PC-3 (cell line): ENCODE data around the gene ARHGAP31. TPM values are rescaled to one million over a fixed set of nuclear protein-coding genes. Genes with fewer than 3 reads are reported as not detected.
A peak's percentile ranks its signal among the peaks of the same experiment; 100 is the strongest.

Experiments used
- ATAC-seq: fragments of 200-7000 bp; cut with Tn5 transposase; 2 replicates; pipeline ENCODE4 v1.9.1; 2020; ENCODE audit warnings: mild to moderate bottlenecking, moderate library complexity
- Bru-seq: library from RNA; stranded (reverse); fragments of 400-500 nt; gene quantifications from one replicate; lab custom pipeline; 2021; lab: Mats Ljungman, UMichigan
- BruChase-seq, 2 experiments: library from RNA; stranded (reverse); fragments of 400-500 nt; gene quantifications; one replicate each; lab custom pipeline; 2021; lab: Mats Ljungman, UMichigan
- BruUV-seq: library from RNA; stranded (reverse); fragments of 400-500 nt; replicated peaks from 2 replicates; lab custom pipeline; 2021; lab: Mats Ljungman, UMichigan
- CTCF ChIA-PET: fragments of 300-600 bp; sonication (Branson Sonifier 250); formaldehyde crosslinking; loops from one replicate; lab custom pipeline; 2022; ENCODE audit warnings: antibody characterized with exemption; lab: Charles Lee
- POLR2A ChIA-PET: fragments of 300-600 bp; sonication (Branson Sonifier 250); formaldehyde crosslinking; loops from one replicate; lab custom pipeline; 2022; ENCODE audit warnings: antibody characterized with exemption; ENCODE audit not compliant: unreplicated experiment; lab: Charles Lee
- DNase-seq: peaks from one replicate; pipeline ENCODE4 v3.0.0-alpha.2; 2015
- H2AFZ ChIP-seq: fragments of 300-600 bp; sonication (generic); 2 replicates; pipeline ENCODE4 v1.6.0; 2016; ENCODE audit warnings: antibody characterized with exemption, low read length
- H3F3A ChIP-seq: fragments of 300-600 bp; sonication (generic); one replicate; pipeline ENCODE4 v1.6.0; 2017; ENCODE audit warnings: antibody characterized with exemption, low read length, control low read depth, mild to moderate bottlenecking; ENCODE audit not compliant: unreplicated experiment
- H3K27ac ChIP-seq: fragments of 300-600 bp; sonication (generic); 2 replicates; pipeline ENCODE4 v1.5.1; 2016; ENCODE audit warnings: mild to moderate bottlenecking, low read length
- H3K27me3 ChIP-seq: fragments of 300-600 bp; sonication (generic); 2 replicates; pipeline ENCODE4 v1.6.1; 2016; ENCODE audit warnings: low read length, mixed read lengths
- H3K36me3 ChIP-seq: fragments of 300-600 bp; sonication (generic); 2 replicates; pipeline ENCODE4 v1.6.1; 2016; ENCODE audit warnings: low read depth, mixed run types, low read length, mixed read lengths
- H3K4me1 ChIP-seq: fragments of 300-600 bp; sonication (generic); 2 replicates; pipeline ENCODE4 v1.5.1; 2016; ENCODE audit warnings: low read length; ENCODE audit not compliant: insufficient read depth
- H3K4me2 ChIP-seq: fragments of 300-600 bp; sonication (generic); 2 replicates; pipeline ENCODE4 v1.6.0; 2016; ENCODE audit warnings: low read length
- H3K4me3 ChIP-seq: fragments of 300-600 bp; sonication (generic); 2 replicates; pipeline ENCODE4 v1.5.1; 2016; ENCODE audit warnings: mild to moderate bottlenecking, low read length, mixed read lengths
- H3K79me2 ChIP-seq: fragments of 300-600 bp; sonication (generic); 2 replicates; pipeline ENCODE4 v1.6.1; 2017; ENCODE audit warnings: low read length, mixed read lengths
- H3K9ac ChIP-seq: fragments of 300-600 bp; sonication (generic); 2 replicates; pipeline ENCODE4 v1.6.0; 2016; ENCODE audit warnings: mild to moderate bottlenecking, low read length
- H3K9me2 ChIP-seq: fragments of 300-600 bp; sonication (generic); replicated peaks from 2 replicates; pipeline ENCODE4 v1.6.1; 2016; ENCODE audit warnings: mixed run types, low read length, mixed read lengths
- H3K9me3 ChIP-seq: fragments of 300-600 bp; sonication (generic); 2 replicates; pipeline ENCODE4 v1.6.1; 2016; ENCODE audit warnings: low read length, mixed read lengths
- H4K20me1 ChIP-seq: fragments of 300-600 bp; sonication (generic); 2 replicates; pipeline ENCODE4 v1.6.1; 2016; ENCODE audit warnings: low read length, mixed read lengths
- EZH2 ChIP-seq: fragments of 300-600 bp; sonication (generic); IDR thresholded peaks from one replicate; pipeline ENCODE4 v1.6.1; 2017; ENCODE audit warnings: antibody characterized with exemption, mild to moderate bottlenecking, low read length; ENCODE audit not compliant: unreplicated experiment
- EZH2phosphoT487 ChIP-seq: fragments of 300-600 bp; sonication (generic); IDR thresholded peaks from 2 replicates; pipeline ENCODE4 v1.6.1; 2018; ENCODE audit warnings: mild to moderate bottlenecking, antibody characterized with exemption, low read length, borderline replicate concordance
- intact Hi-C: fragments of 100-400 bp; cut with micrococcal nuclease; formaldehyde crosslinking; loops from 2 replicates; pipeline ENCODE4 v1.9.0; 2023
- long read RNA-seq: library from polyadenylated mRNA; unstranded; transcript quantifications from one replicate; pipeline ENCODE4 v2.0.0, GENCODE V29; 2021; ENCODE audit not compliant: unreplicated experiment
- total RNA-seq: library from RNA; depleted of rRNA; stranded (reverse); fragments of >200 nt; gene quantifications from 2 replicates; pipeline ENCODE4 v1.2.3, GENCODE V29; 2014; rRNA removed
- TF ChIP-seq, protein P1 (sequence below): fragments of 300-600 bp; sonication (generic); conservative IDR thresholded peaks from 2 replicates; pipeline ENCODE4 v1.5.1; 2017; ENCODE audit warnings: antibody characterized with exemption, low read depth, mild to moderate bottlenecking, low read length

The ARHGAP31 gene, protein sequence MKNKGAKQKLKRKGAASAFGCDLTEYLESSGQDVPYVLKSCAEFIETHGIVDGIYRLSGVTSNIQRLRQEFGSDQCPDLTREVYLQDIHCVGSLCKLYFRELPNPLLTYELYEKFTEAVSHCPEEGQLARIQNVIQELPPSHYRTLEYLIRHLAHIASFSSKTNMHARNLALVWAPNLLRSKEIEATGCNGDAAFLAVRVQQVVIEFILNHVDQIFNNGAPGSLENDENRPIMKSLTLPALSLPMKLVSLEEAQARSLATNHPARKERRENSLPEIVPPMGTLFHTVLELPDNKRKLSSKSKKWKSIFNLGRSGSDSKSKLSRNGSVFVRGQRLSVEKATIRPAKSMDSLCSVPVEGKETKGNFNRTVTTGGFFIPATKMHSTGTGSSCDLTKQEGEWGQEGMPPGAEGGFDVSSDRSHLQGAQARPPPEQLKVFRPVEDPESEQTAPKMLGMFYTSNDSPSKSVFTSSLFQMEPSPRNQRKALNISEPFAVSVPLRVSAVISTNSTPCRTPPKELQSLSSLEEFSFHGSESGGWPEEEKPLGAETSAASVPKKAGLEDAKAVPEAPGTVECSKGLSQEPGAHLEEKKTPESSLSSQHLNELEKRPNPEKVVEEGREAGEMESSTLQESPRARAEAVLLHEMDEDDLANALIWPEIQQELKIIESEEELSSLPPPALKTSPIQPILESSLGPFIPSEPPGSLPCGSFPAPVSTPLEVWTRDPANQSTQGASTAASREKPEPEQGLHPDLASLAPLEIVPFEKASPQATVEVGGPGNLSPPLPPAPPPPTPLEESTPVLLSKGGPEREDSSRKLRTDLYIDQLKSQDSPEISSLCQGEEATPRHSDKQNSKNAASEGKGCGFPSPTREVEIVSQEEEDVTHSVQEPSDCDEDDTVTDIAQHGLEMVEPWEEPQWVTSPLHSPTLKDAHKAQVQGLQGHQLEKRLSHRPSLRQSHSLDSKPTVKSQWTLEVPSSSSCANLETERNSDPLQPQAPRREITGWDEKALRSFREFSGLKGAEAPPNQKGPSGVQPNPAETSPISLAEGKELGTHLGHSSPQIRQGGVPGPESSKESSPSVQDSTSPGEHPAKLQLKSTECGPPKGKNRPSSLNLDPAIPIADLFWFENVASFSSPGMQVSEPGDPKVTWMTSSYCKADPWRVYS (N-terminal part only)
- total RNA-seq (7.5 and 7.8 TPM in 2 replicates), Bru-seq, nascent RNA (percentile 62 among the genes with signal in this experiment), BruChase-seq, experiment 1, labeled RNA remaining after a 6-hour chase (percentile 63 among the genes with signal in this experiment), BruChase-seq, experiment 2, labeled RNA remaining after a 2-hour chase (percentile 59 among the genes with signal in this experiment)
- long read RNA-seq, full-length matches to known transcripts: 2 of 16 reads
- long read RNA-seq, partial matches to known transcripts: 10 of 16 reads
- long read RNA-seq, other reads (novel, unspliced or antisense): 4 of 16 reads

DNA sequence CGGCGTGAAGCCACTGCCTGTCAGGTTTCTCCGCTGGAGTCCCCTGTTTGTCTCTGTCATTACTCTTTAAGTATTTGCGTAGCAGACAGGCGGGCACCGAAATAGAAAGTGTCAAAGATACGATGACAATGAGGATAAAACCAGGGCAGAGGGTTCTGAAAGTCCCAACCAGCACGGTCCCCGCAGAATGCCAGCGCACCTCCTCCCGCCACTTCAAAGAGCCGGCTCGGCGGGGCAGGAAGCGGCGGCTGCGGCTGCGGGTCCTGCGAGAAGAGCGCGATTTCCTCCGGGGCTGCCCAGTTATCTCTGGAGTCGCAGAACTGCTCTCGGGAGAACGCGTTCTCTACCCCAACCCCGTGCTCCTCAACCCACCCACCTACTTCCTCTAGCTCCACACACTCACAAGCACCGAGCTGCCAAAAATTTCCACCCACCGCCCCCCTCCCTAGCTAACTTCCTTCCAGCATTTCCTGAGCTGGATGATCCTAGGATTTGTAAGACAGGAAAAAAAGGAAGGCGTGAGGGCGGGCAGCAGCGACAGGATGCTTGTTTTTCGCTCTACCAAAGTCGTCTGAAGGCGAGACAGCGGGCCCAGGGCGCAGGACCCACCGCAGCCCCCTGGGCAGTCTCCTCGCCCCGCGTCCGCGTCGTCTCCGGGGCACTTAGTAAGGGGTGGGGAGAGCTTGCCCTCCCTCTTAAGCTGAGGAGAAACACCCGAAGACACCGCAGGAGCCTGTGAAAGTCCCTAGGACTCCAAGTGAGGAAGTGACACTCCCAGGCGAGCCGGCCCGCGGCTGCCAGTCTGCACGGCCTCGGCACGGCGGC lies at the start of gene ARHGAP31:
ARHGAP31 (plus strand) TSS at position 513 of the 825 bp plus-strand sequence. CDS start 522 bp downstream, outside the sequence.
- intact Hi-C loops: no loop called here
- ATAC-seq (peak; percentile 72), DNase-seq (peak; percentile 80)
- H3K36me3 ChIP-seq: no peaks in the 10 kb centered on the region
- H3K4me2 ChIP-seq: peak within 1 kb of the TSS; percentile 88
- H3K4me1 ChIP-seq: peaks cover 25% of the 10 kb centered on the region
- BruUV-seq: no TSS peak
- H3K79me2 ChIP-seq: peaks cover 41% of the 10 kb centered on the region
- peak within 1 kb of the TSS; percentile 95 for H3K4me3 ChIP-seq
- H4K20me1 ChIP-seq: no peaks in the 10 kb centered on the region
- peak within 1 kb of the TSS; percentile 96 for H2AFZ ChIP-seq
- peak within 1 kb of the TSS; percentile 69 for H3K9ac ChIP-seq
- no peaks in the 10 kb centered on the region for H3K9me3 ChIP-seq
- H3F3A ChIP-seq: no peaks in the 10 kb centered on the region
- no peaks in the 10 kb centered on the region for H3K27me3 ChIP-seq
- H3K27ac ChIP-seq: peak within 1 kb of the TSS; percentile 55
- no peak for TF ChIP-seq EZH2phosphoT487
- TF ChIP-seq, protein P1, sequence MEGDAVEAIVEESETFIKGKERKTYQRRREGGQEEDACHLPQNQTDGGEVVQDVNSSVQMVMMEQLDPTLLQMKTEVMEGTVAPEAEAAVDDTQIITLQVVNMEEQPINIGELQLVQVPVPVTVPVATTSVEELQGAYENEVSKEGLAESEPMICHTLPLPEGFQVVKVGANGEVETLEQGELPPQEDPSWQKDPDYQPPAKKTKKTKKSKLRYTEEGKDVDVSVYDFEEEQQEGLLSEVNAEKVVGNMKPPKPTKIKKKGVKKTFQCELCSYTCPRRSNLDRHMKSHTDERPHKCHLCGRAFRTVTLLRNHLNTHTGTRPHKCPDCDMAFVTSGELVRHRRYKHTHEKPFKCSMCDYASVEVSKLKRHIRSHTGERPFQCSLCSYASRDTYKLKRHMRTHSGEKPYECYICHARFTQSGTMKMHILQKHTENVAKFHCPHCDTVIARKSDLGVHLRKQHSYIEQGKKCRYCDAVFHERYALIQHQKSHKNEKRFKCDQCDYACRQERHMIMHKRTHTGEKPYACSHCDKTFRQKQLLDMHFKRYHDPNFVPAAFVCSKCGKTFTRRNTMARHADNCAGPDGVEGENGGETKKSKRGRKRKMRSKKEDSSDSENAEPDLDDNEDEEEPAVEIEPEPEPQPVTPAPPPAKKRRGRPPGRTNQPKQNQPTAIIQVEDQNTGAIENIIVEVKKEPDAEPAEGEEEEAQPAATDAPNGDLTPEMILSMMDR: no peak
- TF ChIP-seq EZH2: no peak
- POLR2A ChIA-PET: interaction anchor here (1.2 kb wide), 1 partner anchor 170 kb away, joined by 3 read pairs; the partner anchor contains the start of gene TMEM39A
- CTCF ChIA-PET: interaction anchor here (0.6 kb wide), 1 partner anchor 19 kb away, joined by 3 read pairs; no protein-coding TSS in a partner anchor
- H3K9me2 ChIP-seq: no peaks in the 10 kb centered on the region

DNA sequence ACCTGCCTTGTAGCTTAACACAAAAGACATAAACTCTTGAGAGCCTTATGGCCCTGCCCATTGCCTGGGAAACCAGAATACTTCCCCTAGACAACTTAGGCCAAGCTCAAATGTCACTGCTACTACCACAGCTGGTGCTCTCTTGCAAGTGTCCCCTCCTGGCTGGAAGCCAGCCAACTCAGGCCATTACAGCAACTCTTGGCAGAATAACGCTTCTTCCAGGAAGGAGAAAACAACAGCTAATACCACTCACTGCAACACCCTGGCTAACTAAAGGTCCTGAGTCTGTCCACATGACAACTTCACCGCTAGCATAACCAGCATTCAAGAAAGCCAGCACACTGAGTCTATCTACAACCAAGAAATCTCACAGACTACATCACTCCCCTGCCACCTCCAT lies 48.4 kb upstream of the ARHGAP31 start:
- Histone ChIP-seq H3F3A (no peaks in the 10 kb centered on the region), H3K9ac (no peak overlapping the region), H2AFZ (no peak overlapping the region), H3K4me2 (no peak overlapping the region), H3K4me3 (no peak overlapping the region), H3K9me2 (no peaks in the 10 kb centered on the region), H3K36me3 (no peaks in the 10 kb centered on the region), H4K20me1 (no peaks in the 10 kb centered on the region), H3K27ac (no peak overlapping the region), H3K9me3 (no peaks in the 10 kb centered on the region; the same call in 1 of the 2 replicates), H3K4me1 (peaks cover 6% of the 10 kb centered on the region), H3K27me3 (no peaks in the 10 kb centered on the region), H3K79me2 (no peaks in the 10 kb centered on the region)
- POLR2A ChIA-PET: no interaction called here
- DNase-seq (no peak), ATAC-seq (no peak)
- TF ChIP-seq EZH2 (no peak), EZH2phosphoT487 (no peak)
- TF ChIP-seq, protein P1: no peak
- intact Hi-C loops: no loop called here
- CTCF ChIA-PET: no interaction called here
- BruUV-seq: no TSS peak
